Stimulated activated CD4-positive, alpha-beta T cell treated with anti-CD3 and anti-CD28 coated beads, Interleukin-1b, Interleukin-23, amount 100 ng/mL, for 1 hour (primary cell): Measurements from ENCODE around the gene FSHB.
"Not testable (repeated sequence)": the region's sequence is repeated elsewhere in the genome, so short reads cannot be mapped to it uniquely, and the experiment has no call there.

ENCODE experiments used
- DNase-seq, 2 donors: peaks; one replicate each; pipeline ENCODE4 v3.0.0-alpha.2; 2020; ENCODE audit warnings: low read depth in 2 of 2

Gene FSHB

GRCh38 chr11:30230714-30231113 lies at the start of gene FSHB:
Gene FSHB (plus strand): TSS chr11:30231014. CDS start chr11:30231903, 889 bp downstream.
- DNase-seq = no peak

- no peak for DNase-seq
These were observed 44.1 kb upstream of the FSHB start for GRCh38 chr11:30186748-30187147.

- DNase-seq = no peak
These were observed 38.2 kb upstream of the FSHB start for GRCh38 chr11:30192620-30193019.

- DNase-seq = peak; percentile 0 to 9
These were observed 34.2 kb upstream of the FSHB start for GRCh38 chr11:30196400-30197206.

DNA sequence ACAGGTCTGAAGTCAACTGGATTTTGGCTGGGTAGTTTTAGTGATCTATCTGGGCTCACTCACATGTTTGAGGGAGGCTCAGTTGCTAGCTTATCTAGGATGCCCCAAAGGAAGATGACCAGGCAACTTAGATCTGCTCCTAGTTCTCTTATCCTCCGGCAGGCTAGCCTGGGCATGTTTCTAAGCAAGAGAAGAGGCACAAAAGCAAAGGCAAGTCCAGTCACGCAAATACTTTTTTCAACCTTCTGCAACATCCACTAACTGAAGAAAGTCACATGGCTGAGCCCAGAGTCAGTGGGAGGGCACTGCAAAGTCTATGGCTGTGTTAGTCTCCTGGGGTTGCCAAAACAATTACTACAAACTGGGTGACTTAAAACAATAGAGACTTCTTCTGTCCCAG lies 32.9 kb upstream of the FSHB start:
- no peak for DNase-seq

GRCh38 chr11:30202989-30203388 lies 27.8 kb upstream of the FSHB start:
- not testable (repeated sequence) for DNase-seq

GRCh38 chr11:30203850-30204249 lies 27.0 kb upstream of the FSHB start:
- DNase-seq = no peak

DNA sequence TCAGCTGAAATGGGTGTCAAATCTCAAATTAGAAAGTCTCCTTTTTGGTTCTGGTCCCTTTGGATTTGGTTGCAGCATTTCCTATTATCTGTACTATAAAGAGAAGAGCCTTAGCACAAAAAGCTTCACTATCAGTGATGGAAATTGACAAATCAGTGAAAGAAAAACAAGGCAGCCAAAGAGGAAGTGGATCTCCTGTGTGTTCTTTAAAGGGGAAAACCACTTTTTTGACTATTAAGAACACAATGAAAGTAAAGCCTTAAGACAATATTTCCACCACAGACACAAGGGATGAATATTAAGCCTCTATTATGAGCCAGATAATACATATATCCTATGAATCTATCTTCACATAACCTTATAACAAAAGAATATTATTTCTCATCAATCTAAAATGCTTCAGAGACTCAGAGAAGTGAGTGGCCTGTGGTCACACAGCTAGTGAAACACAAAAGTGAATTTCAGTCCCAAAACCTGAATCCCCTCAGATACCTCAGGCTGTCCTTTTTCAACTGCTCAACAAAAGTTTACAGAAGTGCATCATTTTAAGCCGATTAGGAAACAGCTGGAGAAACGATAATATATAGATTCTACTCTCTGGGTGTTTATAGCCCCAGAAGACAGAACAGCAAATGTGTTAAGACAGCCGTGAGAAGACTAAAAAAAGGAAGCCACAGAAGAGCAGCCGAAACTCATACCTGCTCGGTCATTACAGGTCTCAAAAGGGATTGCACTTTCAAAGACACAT lies 24.4 kb upstream of the FSHB start:
- DNase-seq = no peak

DNA sequence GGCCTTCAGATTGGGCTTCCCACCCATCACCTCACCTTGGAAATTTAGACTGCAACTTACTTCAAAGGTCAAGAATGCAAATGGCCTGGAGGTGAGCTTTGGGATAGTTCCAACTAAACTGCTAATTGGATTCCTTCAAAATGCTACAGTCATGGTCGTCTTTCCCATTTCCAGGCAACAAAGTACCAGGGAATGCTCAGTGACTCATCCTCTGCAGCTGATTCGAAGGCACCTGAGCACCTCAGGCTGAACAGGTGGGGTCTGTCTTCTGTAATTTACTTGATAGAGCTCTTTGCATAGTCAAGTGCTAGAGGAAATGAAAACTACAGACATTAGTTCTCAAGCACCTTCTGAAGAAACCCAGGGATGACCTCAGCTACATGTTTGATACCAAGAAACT lies 20.5 kb upstream of the FSHB start:
- no peak for DNase-seq

DNA sequence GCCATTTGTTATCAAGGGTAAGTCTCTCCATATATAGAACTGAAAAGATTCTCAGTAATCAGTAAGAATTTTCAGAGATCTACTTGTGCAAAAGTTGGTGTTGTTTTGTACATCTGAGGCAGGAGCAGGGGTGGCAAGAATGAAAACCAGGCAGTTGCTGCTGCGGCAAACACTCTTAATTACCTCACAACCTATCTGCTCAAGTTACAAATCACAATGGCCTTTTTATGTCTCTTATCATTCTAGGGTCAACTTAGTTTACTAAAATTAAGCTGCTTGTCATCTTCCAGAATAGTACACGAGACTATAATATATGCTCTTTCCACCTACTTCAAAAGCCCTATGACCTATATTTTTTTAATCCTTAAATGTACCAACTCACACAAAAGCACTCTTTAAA lies 14.3 kb upstream of the FSHB start:
- DNase-seq = no peak

- DNase-seq = no peak
These were observed 12.5 kb upstream of the FSHB start for GRCh38 chr11:30218278-30218677.

DNA sequence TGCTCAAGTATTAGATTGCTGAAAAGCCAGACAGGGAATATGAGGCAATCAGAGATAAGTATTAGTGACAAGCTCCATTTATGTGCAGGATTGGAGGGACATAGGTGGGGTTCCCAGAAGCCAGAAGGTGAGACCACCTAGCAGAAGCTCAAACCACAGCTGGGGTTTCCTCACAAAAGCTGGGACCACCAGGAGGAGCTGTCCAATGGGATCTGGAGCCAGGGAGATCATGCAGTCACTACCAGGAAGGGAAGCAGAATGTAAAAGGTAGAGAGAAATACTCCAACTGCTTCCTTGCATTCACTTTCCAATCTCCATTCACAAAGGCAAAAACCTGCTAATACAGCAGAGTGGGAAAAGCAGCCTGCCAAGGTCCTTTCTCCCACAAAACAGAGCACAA lies 5.2 kb upstream of the FSHB start:
- DNase-seq = no peak

DNA sequence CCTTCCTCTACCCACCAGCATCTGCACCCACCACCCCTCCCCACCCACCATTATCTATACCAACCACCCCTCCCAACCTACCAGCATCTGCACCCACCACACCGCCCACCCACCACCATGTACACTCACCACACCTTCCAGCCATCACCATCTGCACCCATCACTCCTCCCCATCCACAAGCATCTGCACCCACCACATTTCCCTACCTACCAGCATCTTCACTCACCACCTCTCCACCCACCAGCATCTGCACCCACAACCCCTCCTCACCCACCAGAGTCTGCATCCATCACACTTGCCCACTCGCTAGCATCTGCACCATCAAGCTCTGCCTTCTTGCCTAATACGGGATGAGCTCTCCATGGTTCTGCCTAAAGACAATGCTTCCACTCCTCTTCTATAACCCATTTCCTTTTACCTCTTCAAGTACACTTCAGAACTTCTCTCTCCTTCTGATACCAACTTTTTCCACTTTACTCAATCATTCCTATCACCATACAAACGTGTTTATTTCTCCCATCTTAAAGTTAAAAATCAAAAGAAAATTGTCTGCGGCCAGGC lies 2.4 kb upstream of the FSHB start:
- no peak for DNase-seq

DNA sequence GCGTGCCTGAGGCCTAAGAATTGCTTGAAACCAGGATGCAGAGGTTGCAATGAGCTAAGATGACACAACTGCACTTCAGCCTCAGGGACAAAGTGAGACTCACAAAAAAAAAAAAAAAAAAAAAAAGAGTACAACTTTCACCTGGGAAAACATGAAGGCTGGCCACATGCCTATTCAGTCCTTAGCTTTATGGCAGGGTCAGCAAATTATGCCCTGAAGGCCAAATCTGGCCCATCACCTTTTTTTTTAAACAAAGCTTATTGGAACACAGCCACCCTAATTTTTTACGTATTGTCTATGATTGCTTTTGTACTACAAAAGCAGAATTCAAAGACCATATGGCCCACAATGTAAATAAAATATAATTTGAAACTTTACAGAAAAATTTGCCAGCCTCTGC lies 8.2 kb downstream of the FSHB start:
- no peak for DNase-seq

DNA sequence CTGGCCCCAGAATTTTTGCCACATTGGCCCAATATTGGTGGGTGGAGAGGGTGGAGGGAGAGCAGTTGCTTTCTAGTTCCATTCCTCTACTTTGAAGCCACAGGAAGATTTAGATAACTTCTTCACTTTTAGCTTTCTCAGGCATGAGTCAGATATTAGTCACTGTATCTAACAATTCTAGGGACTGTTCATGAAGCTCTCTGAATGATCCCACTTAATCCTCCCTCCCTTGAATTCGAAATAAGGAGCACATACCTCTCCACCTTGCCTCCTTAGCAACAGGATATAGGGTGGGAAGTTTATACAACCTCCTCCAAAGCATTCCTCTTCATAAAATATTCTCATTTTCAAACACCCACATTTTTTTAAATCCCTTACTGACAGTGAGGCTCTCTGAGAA lies 13.5 kb downstream of the FSHB start:
- no peak for DNase-seq

GRCh38 chr11:30245621-30246020 lies 14.8 kb downstream of the FSHB start:
- no peak for DNase-seq

GRCh38 chr11:30254307-30255298 lies 23.8 kb downstream of the FSHB start:
- DNase-seq = no peak

DNA sequence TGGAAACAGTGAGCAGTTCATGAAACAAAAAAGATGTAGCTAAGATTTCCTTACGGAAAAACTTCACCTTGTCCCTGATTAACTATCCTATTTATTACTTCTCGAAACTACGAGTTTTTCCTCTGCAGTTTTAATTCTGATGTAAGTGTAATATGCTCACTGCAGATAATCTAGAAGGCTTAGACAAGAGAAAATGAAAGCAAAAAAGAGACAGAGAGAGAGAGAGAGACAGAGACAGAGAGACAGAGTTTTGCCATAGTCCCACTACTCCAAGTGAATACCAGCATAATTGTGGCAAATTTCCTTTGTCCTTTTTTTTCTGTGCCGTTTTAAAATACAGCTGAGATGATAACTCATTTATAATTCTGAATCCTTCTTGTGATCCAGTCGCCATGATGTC lies 24.8 kb downstream of the FSHB start:
- no peak for DNase-seq

GRCh38 chr11:30257058-30257457 lies 26.2 kb downstream of the FSHB start:
- DNase-seq = no peak

- no peak for DNase-seq
These were observed 27.9 kb downstream of the FSHB start for GRCh38 chr11:30258679-30259078.

- no peak for DNase-seq
These were observed 30.0 kb downstream of the FSHB start for GRCh38 chr11:30260813-30261212.

- no peak for DNase-seq
These were observed 31.0 kb downstream of the FSHB start for GRCh38 chr11:30261821-30262220.
